Measurements from ENCODE around the gene BCKDK. TPM values are rescaled to one million over a fixed set of nuclear protein-coding genes. Genes with fewer than 3 reads are reported as not detected.

BCKDK gene
- polyA plus RNA-seq, 1 donor (not counting 4 experiments of a cell fraction or from before 2014, with no cell fraction given), result 19.9 TPM

GRCh38 chr16:31093132-31093703 lies 15.0 kb upstream of the BCKDK start:
- Histone ChIP-seq H3K9me1 (ENCODE audit: control insufficient read depth, extremely low read depth, insufficient read depth, low read length) (no peaks in the 10 kb centered on the region), H3K79me2 (ENCODE audit: control insufficient read depth, insufficient read depth, low read length) (peaks cover 28% of the 10 kb centered on the region), H3K4me3 (ENCODE audit: control insufficient read depth in 2 of 3, extremely low read depth in 1 of 3, insufficient read depth in 2 of 3, low read depth in 1 of 3, low read length in 3 of 3) (peak overlapping the region; percentile 73 to 92 (median 92)), H2AFZ (ENCODE audit: control insufficient read depth, low read length) (no peak overlapping the region), H3K4me2 (ENCODE audit: control insufficient read depth, extremely low read depth, insufficient read depth, low read depth, low read length) (peak overlapping the region; percentile 90), H3K9me3 (ENCODE audit: control insufficient read depth, low read depth, low read length) (no peaks in the 10 kb centered on the region), H4K20me1 (ENCODE audit: control insufficient read depth, extremely low read depth, insufficient read depth, low read length) (no peaks in the 10 kb centered on the region), H3K36me3 (ENCODE audit: control insufficient read depth in 2 of 2, extremely low read depth in 1 of 2, insufficient read depth in 2 of 2, low read length in 2 of 2) (peaks cover 7 to 8% of the 10 kb centered on the region in 2 experiments), H3K9ac (ENCODE audit: control insufficient read depth, extremely low read depth, insufficient read depth, low read length) (peak overlapping the region; percentile 86), H3K4me1 (ENCODE audit: control insufficient read depth, extremely low read depth, insufficient read depth, low read length) (peaks cover 9% of the 10 kb centered on the region), H3K27me3 (ENCODE audit: control insufficient read depth, extremely low read depth, insufficient read depth, low read length) (no peaks in the 10 kb centered on the region), H3K27ac (ENCODE audit: control insufficient read depth, insufficient read depth, low read length) (no peak overlapping the region)
- FAIRE-seq (no peak), DNase-seq (ENCODE audit: low read depth, low spot score) (no peak)
- TF ChIP-seq EZH2 (IDR thresholded peaks at IDR 0.05; ENCODE audit: low read length), result no peak
- no peak for TF ChIP-seq CTCF (optimal IDR thresholded peaks at IDR 0.05 in 1 of 3, IDR thresholded peaks at IDR 0.05 in 1 of 3, conservative IDR thresholded peaks at IDR 0.05 in 1 of 3; ENCODE audit: extremely low read depth in 1 of 3, insufficient read depth in 2 of 3, low read length in 3 of 3)
- dilution Hi-C loops (cut with MboI; ENCODE audit: extremely low pct_ligation_motif_present, low sequenced_read_pairs), result no loop called here

GRCh38 chr16:31094088-31094423 lies 14.1 kb upstream of the BCKDK start:
- DNase-seq (ENCODE audit: low read depth, low spot score) (no peak), FAIRE-seq (no peak)
- H2AFZ ChIP-seq (ENCODE audit: control insufficient read depth, low read length), result peak overlapping the region; percentile 93
- no peaks in the 10 kb centered on the region for H3K9me3 ChIP-seq (ENCODE audit: control insufficient read depth, low read depth, low read length)
- peak overlapping the region; percentile 82 for H3K27ac ChIP-seq (ENCODE audit: control insufficient read depth, insufficient read depth, low read length)
- H3K4me1 ChIP-seq (ENCODE audit: control insufficient read depth, extremely low read depth, insufficient read depth, low read length), result peaks cover 9% of the 10 kb centered on the region
- dilution Hi-C loops (cut with MboI; ENCODE audit: extremely low pct_ligation_motif_present, low sequenced_read_pairs), result no loop called here
- H3K36me3 ChIP-seq (ENCODE audit: control insufficient read depth in 2 of 2, extremely low read depth in 1 of 2, insufficient read depth in 2 of 2, low read length in 2 of 2), result peaks cover 6 to 7% of the 10 kb centered on the region in 2 experiments
- peak overlapping the region; percentile 90 for H3K4me2 ChIP-seq (ENCODE audit: control insufficient read depth, extremely low read depth, insufficient read depth, low read depth, low read length)
- H4K20me1 ChIP-seq (ENCODE audit: control insufficient read depth, extremely low read depth, insufficient read depth, low read length), result no peaks in the 10 kb centered on the region
- TF ChIP-seq CTCF (optimal IDR thresholded peaks at IDR 0.05 in 1 of 3, IDR thresholded peaks at IDR 0.05 in 1 of 3, conservative IDR thresholded peaks at IDR 0.05 in 1 of 3; ENCODE audit: extremely low read depth in 1 of 3, insufficient read depth in 2 of 3, low read length in 3 of 3) (no peak), EZH2 (IDR thresholded peaks at IDR 0.05; ENCODE audit: low read length) (no peak)
- H3K79me2 ChIP-seq (ENCODE audit: control insufficient read depth, insufficient read depth, low read length), result peaks cover 23% of the 10 kb centered on the region
- peak overlapping the region; percentile 73 to 92 (median 92) for H3K4me3 ChIP-seq (ENCODE audit: control insufficient read depth in 2 of 3, extremely low read depth in 1 of 3, insufficient read depth in 2 of 3, low read depth in 1 of 3, low read length in 3 of 3)
- no peaks in the 10 kb centered on the region for H3K27me3 ChIP-seq (ENCODE audit: control insufficient read depth, extremely low read depth, insufficient read depth, low read length)
- no peaks in the 10 kb centered on the region for H3K9me1 ChIP-seq (ENCODE audit: control insufficient read depth, extremely low read depth, insufficient read depth, low read length)
- H3K9ac ChIP-seq (ENCODE audit: control insufficient read depth, extremely low read depth, insufficient read depth, low read length), result peak overlapping the region; percentile 86
